Astrocyte (in vitro differentiated cells and primary cell): ENCODE measurements around the gene ZDHHC17. TPM values are rescaled to one million over a fixed set of nuclear protein-coding genes. Genes with fewer than 3 reads are reported as not detected.

Source experiments
- DNase-seq: peaks from one replicate; pipeline ENCODE4 v3.0.0-alpha.2; 2010; ENCODE audit warnings: low read depth
- FAIRE-seq: peaks from 2 replicates; lab custom pipeline; 2011; peaks lifted over from hg19 to GRCh38; lab: Jason Lieb, UNC
- H2AFZ ChIP-seq: 2 replicates; pipeline ENCODE4 v1.6.0; 2012; ENCODE audit warnings: low read depth, low read length, inconsistent platforms
- H3K27ac ChIP-seq: 2 replicates; pipeline ENCODE4 v1.5.1; 2011; ENCODE audit warnings: low read depth, low read length, inconsistent platforms
- H3K27me3 ChIP-seq: 2 replicates; pipeline ENCODE4 v1.6.0; 2011; ENCODE audit warnings: low read length, inconsistent platforms; ENCODE audit not compliant: insufficient read depth
- H3K36me3 ChIP-seq: 2 replicates; pipeline ENCODE4 v1.5.1; 2011; ENCODE audit warnings: low read length, inconsistent platforms; ENCODE audit not compliant: insufficient read depth
- H3K4me1 ChIP-seq: 2 replicates; pipeline ENCODE4 v1.5.1; 2011; ENCODE audit warnings: low read length, inconsistent platforms; ENCODE audit not compliant: insufficient read depth
- H3K4me2 ChIP-seq: 2 replicates; pipeline ENCODE4 v1.6.0; 2012; ENCODE audit warnings: low read length, inconsistent platforms
- H3K4me3 ChIP-seq: 2 replicates; pipeline ENCODE4 v1.5.1; 2011; ENCODE audit warnings: low read depth, mild to moderate bottlenecking, low read length, inconsistent platforms; ENCODE audit not compliant: insufficient read depth
- H3K79me2 ChIP-seq: 2 replicates; pipeline ENCODE4 v1.6.0; 2012; ENCODE audit warnings: mild to moderate bottlenecking, low read length, inconsistent platforms; ENCODE audit not compliant: insufficient read depth
- H3K9ac ChIP-seq: 2 replicates; pipeline ENCODE4 v1.6.0; 2012; ENCODE audit warnings: mild to moderate bottlenecking, low read length, inconsistent platforms
- H3K9me3 ChIP-seq: 2 replicates; pipeline ENCODE4 v1.5.1; 2012; ENCODE audit warnings: low read depth, mild to moderate bottlenecking, low read length, inconsistent platforms; ENCODE audit not compliant: insufficient read depth
- H4K20me1 ChIP-seq: 2 replicates; pipeline ENCODE4 v1.6.0; 2012; ENCODE audit warnings: low read length, inconsistent platforms; ENCODE audit not compliant: insufficient read depth
- H3K27ac Mint-ChIP-seq: one replicate; pipeline ENCODE4 v1.8.0; 2021; ENCODE audit warnings: mild to moderate bottlenecking, mixed read lengths; ENCODE audit not compliant: unreplicated experiment
- H3K27me3 Mint-ChIP-seq: one replicate; pipeline ENCODE4 v1.8.0; 2021; ENCODE audit warnings: low read depth, mixed read lengths; ENCODE audit not compliant: unreplicated experiment
- H3K36me3 Mint-ChIP-seq: one replicate; pipeline ENCODE4 v1.8.0; 2021; ENCODE audit warnings: low read depth, mixed read lengths; ENCODE audit not compliant: unreplicated experiment
- H3K4me1 Mint-ChIP-seq: one replicate; pipeline ENCODE4 v1.8.0; 2021; ENCODE audit warnings: low read depth, mixed read lengths; ENCODE audit not compliant: unreplicated experiment
- H3K4me3 Mint-ChIP-seq: one replicate; pipeline ENCODE4 v1.8.0; 2021; ENCODE audit warnings: mild to moderate bottlenecking, moderate library complexity, mixed read lengths; ENCODE audit not compliant: unreplicated experiment
- H3K9me3 Mint-ChIP-seq: one replicate; pipeline ENCODE4 v1.8.0; 2021; ENCODE audit warnings: mild to moderate bottlenecking, mixed read lengths; ENCODE audit not compliant: unreplicated experiment
- EZH2 ChIP-seq: IDR thresholded peaks from 2 replicates; pipeline ENCODE4 v1.6.1; 2012; ENCODE audit warnings: mild to moderate bottlenecking, low read length, inconsistent platforms; ENCODE audit not compliant: insufficient read depth
- total RNA-seq: library from RNA; stranded (reverse); gene quantifications from 2 replicates; pipeline ENCODE4 v1.2.1, GENCODE V29; 2021
- TF ChIP-seq, protein P1 (sequence below): IDR thresholded peaks from 2 replicates; pipeline ENCODE4 v1.5.1; 2011; ENCODE audit warnings: low read depth, mild to moderate bottlenecking, inconsistent platforms, low read length, moderate library complexity; ENCODE audit not compliant: insufficient read depth

ZDHHC17 gene
- total RNA-seq, 1 donor from 2014 or later = 77.5 TPM

DNA sequence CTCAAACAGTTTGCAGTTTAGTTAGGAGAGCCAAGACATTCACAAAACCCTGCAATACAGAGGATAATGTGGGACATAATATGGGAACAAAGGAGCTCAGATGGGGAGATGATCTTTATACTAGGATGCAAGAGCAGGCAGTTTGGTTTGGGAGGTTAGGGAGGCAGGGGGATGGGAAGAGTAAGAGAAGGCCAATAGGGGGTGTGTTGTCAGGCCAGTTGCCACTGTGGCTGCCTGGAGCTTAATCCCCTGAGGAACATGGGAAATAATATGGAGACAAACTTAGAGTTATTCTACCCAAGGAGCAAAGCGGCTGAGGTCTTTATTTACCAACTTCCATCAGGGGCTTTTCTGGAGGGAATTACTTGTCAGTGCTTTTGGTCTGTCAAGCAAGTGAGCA, 124.9 kb downstream of the ZDHHC17 start:
- Histone ChIP-seq H3K27ac (no peak overlapping the region), H4K20me1 (no peaks in the 10 kb centered on the region), H3K79me2 (no peaks in the 10 kb centered on the region), H3K9ac (no peak overlapping the region), H3K9me3 (peaks cover 2% of the 10 kb centered on the region), H3K27me3 (no peaks in the 10 kb centered on the region), H3K4me1 (no peaks in the 10 kb centered on the region), H2AFZ (no peak overlapping the region), H3K36me3 (no peaks in the 10 kb centered on the region), H3K4me2 (no peak overlapping the region), H3K4me3 (no peak overlapping the region)
- no peaks in the 10 kb centered on the region for H3K36me3 Mint-ChIP-seq
- H3K27ac Mint-ChIP-seq = no peak overlapping the region
- no peak overlapping the region for H3K4me3 Mint-ChIP-seq
- H3K4me1 Mint-ChIP-seq = peaks cover 11% of the 10 kb centered on the region
- no peak for TF ChIP-seq EZH2
- TF ChIP-seq, protein P1, sequence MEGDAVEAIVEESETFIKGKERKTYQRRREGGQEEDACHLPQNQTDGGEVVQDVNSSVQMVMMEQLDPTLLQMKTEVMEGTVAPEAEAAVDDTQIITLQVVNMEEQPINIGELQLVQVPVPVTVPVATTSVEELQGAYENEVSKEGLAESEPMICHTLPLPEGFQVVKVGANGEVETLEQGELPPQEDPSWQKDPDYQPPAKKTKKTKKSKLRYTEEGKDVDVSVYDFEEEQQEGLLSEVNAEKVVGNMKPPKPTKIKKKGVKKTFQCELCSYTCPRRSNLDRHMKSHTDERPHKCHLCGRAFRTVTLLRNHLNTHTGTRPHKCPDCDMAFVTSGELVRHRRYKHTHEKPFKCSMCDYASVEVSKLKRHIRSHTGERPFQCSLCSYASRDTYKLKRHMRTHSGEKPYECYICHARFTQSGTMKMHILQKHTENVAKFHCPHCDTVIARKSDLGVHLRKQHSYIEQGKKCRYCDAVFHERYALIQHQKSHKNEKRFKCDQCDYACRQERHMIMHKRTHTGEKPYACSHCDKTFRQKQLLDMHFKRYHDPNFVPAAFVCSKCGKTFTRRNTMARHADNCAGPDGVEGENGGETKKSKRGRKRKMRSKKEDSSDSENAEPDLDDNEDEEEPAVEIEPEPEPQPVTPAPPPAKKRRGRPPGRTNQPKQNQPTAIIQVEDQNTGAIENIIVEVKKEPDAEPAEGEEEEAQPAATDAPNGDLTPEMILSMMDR = no peak
- DNase-seq (no peak), FAIRE-seq (no peak)
- H3K27me3 Mint-ChIP-seq = no peaks in the 10 kb centered on the region
- H3K9me3 Mint-ChIP-seq = peaks cover 7% of the 10 kb centered on the region

DNA sequence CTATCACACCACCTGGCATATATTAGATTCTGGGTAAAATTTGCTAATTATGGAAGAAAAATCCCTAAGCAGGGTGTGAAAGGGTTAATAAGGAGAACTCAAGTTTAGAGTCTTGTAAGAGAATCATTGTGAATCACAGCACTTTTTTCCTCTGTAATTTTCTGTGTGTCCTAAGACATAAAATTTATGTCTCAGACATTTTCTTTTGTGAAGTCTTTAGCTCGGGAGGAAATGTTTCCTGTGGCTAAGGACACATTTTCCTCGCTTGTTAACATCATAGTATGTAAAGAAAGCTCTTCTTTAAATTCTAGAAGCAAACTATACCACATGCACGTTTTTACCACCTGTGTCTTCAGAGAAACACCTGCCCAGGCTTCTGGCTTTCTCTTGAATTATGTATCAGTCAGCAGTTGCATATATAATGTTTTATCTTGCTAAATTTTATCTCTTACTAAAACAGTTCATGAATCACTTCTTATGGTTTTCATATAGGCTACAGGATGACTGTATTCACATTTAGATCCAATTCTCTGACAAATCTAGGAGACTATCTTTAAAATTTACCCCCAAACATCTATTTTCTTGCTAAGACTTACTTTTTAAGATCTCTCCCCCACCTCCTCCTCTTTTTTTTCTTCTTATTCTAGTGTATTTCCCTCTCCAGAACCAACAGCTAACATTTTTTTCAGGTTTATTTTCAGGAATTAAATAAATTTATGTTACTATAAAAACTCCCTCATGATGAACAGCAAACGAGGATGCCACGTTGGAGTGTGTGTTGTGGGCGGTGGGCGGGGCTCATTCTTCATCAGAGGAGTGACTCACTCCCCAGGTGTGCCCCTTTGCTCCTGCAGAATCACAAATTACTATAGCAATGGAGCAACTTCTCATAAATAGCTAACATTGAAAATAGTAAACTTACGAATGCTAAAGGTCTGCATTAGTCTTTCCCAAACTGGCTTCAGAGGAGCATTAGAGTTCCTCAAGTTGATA, 126.5 kb downstream of the ZDHHC17 start:
- no peaks in the 10 kb centered on the region for H3K36me3 Mint-ChIP-seq
- Histone ChIP-seq H3K9me3 (no peaks in the 10 kb centered on the region), H3K27ac (no peak overlapping the region), H3K4me2 (no peak overlapping the region), H3K27me3 (no peaks in the 10 kb centered on the region), H2AFZ (no peak overlapping the region), H3K4me3 (no peak overlapping the region), H3K79me2 (no peaks in the 10 kb centered on the region), H3K36me3 (no peaks in the 10 kb centered on the region), H4K20me1 (no peaks in the 10 kb centered on the region), H3K4me1 (no peaks in the 10 kb centered on the region), H3K9ac (no peak overlapping the region)
- no peak for FAIRE-seq
- H3K27ac Mint-ChIP-seq = peak overlapping the region; percentile 7
- H3K9me3 Mint-ChIP-seq = peaks cover 17% of the 10 kb centered on the region
- H3K27me3 Mint-ChIP-seq = no peaks in the 10 kb centered on the region
- peaks cover 6% of the 10 kb centered on the region for H3K4me1 Mint-ChIP-seq
- DNase-seq = no peak
- no peak overlapping the region for H3K4me3 Mint-ChIP-seq
- TF ChIP-seq EZH2 = no peak
- TF ChIP-seq, protein P1 = no peak

DNA sequence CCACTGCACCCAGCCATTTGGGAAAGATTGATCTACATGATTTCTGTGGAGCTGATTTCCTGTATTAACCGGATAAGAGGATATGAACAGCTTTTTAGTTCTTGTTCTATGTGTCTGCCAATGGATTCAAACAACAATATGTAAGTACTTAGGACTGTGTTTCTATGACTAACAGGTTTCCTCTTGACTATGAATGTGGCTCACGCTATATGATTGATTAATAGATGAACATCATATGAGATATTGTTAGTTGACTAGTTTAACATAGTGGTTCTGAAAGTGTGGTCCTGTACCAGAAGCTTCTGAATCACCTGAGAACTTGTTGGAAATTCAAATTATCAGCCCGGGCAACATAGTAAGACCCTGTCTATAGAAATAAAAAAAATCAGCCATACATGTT, 127.7 kb downstream of the ZDHHC17 start:
- Histone ChIP-seq H4K20me1 (no peaks in the 10 kb centered on the region), H3K4me2 (no peak overlapping the region), H3K27me3 (no peaks in the 10 kb centered on the region), H3K4me1 (no peaks in the 10 kb centered on the region), H2AFZ (no peak overlapping the region), H3K4me3 (no peak overlapping the region), H3K79me2 (no peaks in the 10 kb centered on the region), H3K27ac (no peak overlapping the region), H3K9me3 (no peaks in the 10 kb centered on the region), H3K36me3 (no peaks in the 10 kb centered on the region), H3K9ac (no peak overlapping the region)
- no peak for FAIRE-seq
- no peak for TF ChIP-seq EZH2
- TF ChIP-seq, protein P1 = no peak
- Mint-ChIP-seq H3K27ac (no peak overlapping the region), H3K27me3 (no peaks in the 10 kb centered on the region), H3K4me1 (peaks cover 6% of the 10 kb centered on the region), H3K9me3 (peaks cover 20% of the 10 kb centered on the region), H3K4me3 (no peak overlapping the region), H3K36me3 (no peaks in the 10 kb centered on the region)
- no peak for DNase-seq
